LoVo (cell line): ENCODE data around the gene FLT3.
"Not testable (repeated sequence)": the region's sequence is repeated elsewhere in the genome, so short reads cannot be mapped to it uniquely, and the experiment has no call there.

Experiments
- DNase-seq: peaks from one replicate; pipeline ENCODE4 v3.0.0-alpha.2; 2016; ENCODE audit warnings: low spot score

Gene FLT3

DNA sequence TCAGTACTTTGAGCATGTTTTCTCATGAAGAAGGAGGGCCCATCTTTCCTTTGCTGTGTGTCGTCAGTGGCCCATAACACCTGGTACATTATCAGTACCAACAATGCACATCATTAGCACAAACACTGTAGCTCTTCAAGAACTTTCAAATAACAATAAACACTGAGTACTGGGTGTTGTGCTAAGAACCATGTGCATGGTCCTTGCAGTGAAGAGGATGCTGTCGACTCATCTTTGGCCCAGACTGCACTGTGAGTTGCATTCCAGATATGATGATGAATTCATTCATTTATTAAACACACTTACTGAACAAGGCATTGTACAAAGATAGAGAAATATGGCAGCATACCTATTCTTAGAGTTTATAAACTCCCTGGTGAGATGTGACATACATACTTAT, 55.8 kb downstream of the FLT3 start:
- DNase-seq = no peak

DNA sequence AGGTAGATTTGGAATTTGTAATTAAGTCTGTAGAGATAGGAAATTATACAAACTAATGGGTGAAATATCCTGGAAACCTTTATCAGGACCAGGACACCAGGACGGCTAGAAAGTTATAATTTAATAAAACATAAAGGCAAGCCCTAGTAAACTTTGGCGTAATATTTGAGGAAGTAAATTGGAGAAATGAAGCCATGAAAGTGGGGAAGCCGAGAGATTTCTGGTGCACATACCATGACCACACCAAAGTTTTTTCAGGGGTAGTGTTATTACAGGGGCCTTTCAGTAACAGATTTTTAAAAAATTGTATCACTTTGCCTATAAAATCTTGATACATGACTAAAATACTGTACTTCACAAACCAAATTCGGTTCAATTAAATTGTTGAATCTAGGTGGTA, 57.2 kb downstream of the FLT3 start:
- no peak for DNase-seq

- DNase-seq = no peak
These were observed 58.9 kb downstream of the FLT3 start for GRCh38 chr13:28041501-28041900.

DNA sequence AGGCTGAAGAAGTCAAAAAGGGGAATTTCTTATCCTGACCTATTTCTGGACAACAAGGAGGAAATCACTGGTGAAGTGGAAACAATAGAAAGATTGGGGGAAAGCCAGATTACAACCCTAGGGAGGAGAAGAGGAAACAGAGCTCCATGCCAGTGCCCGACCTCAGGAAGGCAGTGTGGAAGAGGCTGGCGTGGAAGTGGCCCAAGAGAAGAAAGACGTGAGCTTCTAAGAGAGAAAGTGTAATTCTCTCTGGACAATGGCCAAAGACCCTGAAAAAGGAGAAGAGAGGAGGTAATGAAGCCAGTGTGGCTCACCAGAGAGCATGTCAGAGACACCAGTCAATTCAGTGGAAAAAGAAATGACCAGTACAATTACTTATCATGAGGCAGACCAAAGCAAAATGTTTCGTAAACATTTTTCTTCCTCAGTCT, 59.3 kb downstream of the FLT3 start:
- no peak for DNase-seq

DNA sequence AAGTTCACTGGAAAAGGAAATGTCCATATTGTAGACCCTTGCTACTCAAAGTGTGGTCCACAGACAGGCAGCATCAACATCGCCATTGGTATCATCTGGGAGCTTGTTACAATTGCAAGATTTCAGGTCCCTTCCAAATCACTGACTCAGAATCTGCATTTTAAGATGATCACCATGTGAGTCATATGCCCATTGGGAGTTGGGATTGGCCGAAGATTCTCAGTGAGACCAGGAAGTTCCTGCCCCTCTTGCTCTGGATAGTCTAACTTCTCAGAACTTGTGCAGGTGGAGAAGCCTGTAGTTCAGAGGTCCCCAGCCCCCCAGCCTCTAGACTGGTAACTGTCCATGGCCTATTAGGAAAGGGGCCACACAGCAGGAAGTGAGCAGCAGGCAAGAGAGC, 63.0 kb downstream of the FLT3 start:
- DNase-seq = no peak

GRCh38 chr13:28035146-28035782, 65.1 kb downstream of the FLT3 start:
- DNase-seq = peak; percentile 66

- no peak for DNase-seq
These were observed 66.3 kb downstream of the FLT3 start for GRCh38 chr13:28033894-28034655.

GRCh38 chr13:28032438-28032837, 67.9 kb downstream of the FLT3 start:
- DNase-seq = not testable (repeated sequence)

- no peak for DNase-seq
These were observed 68.5 kb downstream of the FLT3 start for GRCh38 chr13:28031896-28032288.

- no peak for DNase-seq
These were observed 69.0 kb downstream of the FLT3 start for GRCh38 chr13:28031220-28031895.

GRCh38 chr13:28027607-28028364, 72.6 kb downstream of the FLT3 start:
- DNase-seq = no peak

DNA sequence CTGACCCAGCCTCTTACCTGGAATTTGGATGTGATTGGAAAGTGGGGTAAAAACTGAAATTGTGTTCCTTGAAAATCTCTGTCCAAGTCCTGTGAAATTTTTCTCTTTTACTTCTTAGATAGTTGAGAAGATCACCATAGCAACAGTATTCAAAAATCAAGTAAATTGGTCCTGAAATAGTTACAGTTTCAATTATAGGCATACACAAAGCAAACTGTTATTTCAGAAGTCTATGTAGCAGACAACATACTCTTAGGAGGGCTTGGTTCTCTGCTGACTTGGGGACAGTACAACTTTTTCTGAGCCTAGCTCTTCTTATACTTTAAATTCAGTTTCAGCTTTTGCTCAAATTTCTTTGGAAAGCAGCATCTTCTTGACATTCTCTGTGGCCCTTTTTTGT, 73.3 kb downstream of the FLT3 start:
- DNase-seq = no peak

DNA sequence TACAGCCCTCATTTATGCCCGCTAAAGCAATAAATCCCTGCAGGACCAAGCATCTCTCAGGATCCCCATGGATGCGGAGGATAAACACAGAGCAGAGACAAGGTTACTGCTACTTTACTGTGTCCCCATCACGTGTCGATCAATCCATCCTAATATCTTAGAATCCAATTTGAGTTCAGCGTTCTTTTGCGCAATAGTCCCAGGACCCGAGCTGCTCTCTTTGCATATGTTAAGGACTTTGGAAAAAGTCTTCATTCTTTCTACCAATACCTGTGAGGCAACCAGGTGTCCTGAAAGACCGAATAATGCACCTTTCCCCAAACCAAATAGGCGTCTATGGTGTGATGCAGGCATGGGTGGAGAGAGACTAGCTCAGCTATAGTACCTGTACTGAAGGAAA, 73.9 kb downstream of the FLT3 start:
- DNase-seq = no peak

DNA sequence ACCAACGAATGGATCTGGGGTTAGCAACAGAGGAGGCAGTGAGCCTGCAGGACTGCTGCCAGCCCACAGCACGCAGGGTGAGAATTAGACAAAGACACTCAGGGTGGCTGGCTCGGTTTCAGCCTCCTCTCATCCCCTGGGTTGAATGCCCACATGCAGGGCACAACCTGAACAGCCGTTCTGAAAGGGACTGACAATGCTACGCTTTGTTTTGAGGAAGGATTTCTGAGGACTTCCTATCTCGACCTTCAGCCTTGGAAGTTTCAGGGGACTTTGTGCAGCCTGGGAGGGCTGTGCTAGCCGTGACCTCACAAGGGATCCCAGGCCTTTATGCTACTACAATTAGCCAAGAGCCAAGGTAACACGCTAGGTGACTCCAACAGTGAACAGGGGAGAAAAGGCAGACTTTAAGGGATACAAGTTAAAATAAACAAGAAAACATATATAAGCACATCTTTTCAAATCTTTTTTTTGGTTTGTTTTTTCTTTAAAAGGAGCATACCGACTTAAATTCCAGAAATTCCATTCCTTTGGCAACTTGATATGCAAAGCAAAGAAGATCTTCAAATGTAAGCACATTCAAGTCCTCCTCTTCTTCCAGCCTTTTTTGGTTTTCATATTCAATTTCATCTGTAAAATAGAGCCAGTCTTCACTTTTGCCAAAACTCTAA, 77.4 kb downstream of the FLT3 start:
- no peak for DNase-seq

- DNase-seq = no peak
These were observed 86.1 kb downstream of the FLT3 start for GRCh38 chr13:28014301-28014700.

GRCh38 chr13:28013482-28013881, 86.9 kb downstream of the FLT3 start:
- no peak for DNase-seq

DNA sequence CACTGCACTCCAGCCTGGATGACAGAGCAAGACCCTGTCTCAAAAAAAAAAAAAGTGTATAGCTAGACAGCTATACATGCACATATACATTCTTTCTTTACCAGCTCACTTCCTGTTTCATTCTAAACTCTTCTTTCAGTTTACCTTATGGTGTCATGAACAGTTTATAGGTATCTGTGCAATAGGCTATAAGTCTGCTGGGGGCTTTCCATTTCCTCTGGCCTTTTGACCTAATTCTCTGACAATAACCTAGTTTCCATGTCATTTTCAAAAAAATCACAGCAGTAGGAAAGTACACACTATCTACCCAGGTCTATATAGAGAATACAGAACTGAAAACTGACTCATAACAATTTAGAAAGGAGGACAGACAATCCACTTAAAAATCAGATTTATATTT, 87.5 kb downstream of the FLT3 start:
- no peak for DNase-seq

DNA sequence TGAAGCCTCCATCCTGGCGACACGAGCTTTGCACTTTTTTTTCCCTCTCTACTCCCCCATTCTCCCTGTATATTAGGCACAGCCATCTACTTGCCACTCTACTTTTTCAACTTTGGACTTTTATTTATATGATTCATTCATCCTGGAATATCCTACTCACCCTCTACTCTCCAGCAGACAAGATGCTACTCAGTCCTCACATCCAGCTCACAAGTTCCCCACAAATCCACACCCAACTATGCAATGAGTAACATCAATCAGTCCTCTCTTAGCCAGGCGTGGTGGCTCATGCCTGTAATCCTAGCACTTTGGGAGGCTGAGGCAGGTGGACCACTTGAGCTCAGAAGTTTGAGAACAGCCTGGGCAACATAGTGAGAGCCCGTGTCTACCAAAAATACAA, 88.0 kb downstream of the FLT3 start:
- no peak for DNase-seq

- no peak for DNase-seq
These were observed 90.3 kb downstream of the FLT3 start for GRCh38 chr13:28010046-28010445.

- not testable (repeated sequence) for DNase-seq
These were observed 95.4 kb downstream of the FLT3 start for GRCh38 chr13:28005016-28005415.

DNA sequence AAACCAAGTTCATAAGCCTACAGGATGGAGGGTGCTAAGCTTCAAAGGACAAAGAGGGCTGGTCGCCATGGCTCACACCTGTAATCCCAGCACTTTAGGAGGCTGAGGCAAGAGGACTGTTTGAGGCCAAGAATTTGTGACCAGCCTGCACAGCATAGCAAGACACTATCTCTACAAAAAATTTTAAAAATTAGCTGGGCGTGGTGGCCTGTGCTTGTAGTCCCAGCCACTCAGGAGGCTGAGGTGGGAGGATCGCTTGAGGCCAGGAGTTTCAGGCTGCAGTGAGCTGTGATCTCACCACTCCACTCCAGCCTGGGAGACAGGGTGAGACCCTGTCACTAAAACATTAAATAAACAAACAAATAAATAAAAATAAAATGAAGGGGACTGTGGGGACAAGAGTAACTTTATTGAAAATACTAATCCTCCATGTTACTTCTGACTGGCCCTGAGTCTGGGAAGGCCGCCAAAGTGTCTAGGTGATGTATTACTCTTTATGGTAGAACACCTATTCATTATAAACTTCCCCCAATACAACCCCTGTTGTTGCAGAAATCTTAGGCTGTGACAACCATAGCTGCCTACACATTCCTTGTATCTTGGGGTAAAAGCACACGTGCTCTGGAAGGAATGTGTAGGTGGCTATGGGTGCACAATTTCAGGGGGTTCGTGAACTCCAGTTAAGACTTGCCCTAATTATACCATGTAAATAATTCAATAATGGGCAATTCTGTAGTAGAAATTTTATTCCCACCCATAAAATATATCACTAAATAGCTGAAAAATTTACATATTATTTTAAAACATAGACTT, 97.3 kb downstream of the FLT3 start:
- DNase-seq = no peak
